Transverse colon (tissue), 4 donors: ENCODE data around the gene TMEM45A.

Experiments
- CTCF ChIP-seq, 5 experiments: fragments of 200-600 bp in 3 of 5; fragments of 450-650 bp in 2 of 5; sonication (generic) in 3 of 5; IDR thresholded peaks; 1 replicate in 2 of 5; 2 replicates in 3 of 5; pipeline ENCODE4 v1.5.1; 2016 to 2017; ENCODE audit warnings: antibody characterized with exemption in 5 of 5, inconsistent platforms in 3 of 5, mild to moderate bottlenecking in 2 of 5, moderate library complexity in 1 of 5
- EP300 ChIP-seq: sonication (generic); formaldehyde crosslinking; IDR thresholded peaks from one replicate; pipeline ENCODE4 v1.6.1; 2017; ENCODE audit warnings: antibody characterized with exemption, low read depth
- POLR2A ChIP-seq: fragments of 450-650 bp; IDR thresholded peaks from one replicate; pipeline ENCODE4 v1.6.1; 2016; ENCODE audit warnings: antibody characterized with exemption, mild to moderate bottlenecking, moderate library complexity
- POLR2AphosphoS5 ChIP-seq, 3 donors: sonication (generic); formaldehyde crosslinking; IDR thresholded peaks; one replicate each; pipeline ENCODE4 v1.6.1; 2016; ENCODE audit warnings: antibody characterized with exemption in 3 of 3

DNA sequence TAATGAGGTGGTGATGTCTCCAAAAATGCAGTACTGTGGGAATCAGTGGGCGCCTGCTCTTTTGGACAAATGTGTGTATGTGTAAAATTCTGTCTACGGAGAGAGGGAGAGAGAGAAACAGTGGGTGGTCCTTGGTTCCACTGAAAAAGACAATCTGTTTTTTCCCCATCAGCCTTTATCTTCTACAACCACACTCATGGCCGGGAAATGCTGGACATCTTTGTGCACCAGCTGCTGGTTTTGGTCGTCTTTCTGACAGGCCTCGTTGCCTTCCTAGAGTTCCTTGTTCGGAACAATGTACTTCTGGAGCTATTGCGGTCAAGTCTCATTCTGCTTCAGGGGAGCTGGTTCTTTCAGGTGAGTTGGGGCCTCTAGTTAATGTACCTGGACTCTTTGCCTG is 65.8 kb downstream of the TMEM45A start:
- TF ChIP-seq CTCF (IDR thresholded peaks at IDR 0.05) (no peak), POLR2AphosphoS5 (IDR thresholded peaks at IDR 0.05) (no peak), EP300 (no peak), POLR2A (no peak)
